ENCODE results near the gene CAPZB.

The CAPZB gene

DNA sequence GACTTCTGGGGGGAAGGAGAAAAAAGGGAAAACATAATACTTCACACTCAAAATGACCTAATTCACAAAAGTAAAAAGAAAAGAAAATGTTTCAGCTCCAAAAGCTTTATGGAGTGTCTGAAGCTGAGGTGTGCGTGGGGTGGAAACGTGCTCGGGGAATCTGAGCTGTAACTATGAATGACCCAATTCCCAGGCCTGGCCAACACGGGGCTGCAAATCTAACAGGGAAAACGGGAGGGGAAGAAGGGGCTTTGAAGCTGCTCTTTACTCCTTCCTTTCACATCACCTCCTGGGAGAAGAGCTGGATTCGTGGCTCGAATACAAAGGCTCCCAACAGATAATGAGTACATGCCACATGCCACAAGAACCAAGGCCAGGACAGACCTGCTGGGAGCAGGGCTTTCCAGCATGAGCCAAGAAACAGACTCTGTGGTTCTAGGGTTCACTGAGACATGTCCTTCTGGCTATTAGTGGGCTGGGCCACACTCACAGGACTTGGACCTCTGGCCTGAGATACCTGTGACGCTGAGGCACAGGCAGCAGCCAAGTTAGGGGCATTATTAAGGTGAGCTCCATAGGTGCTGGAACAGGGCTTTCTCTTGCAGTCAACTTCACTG, 121.7 kb downstream of the CAPZB start:
- DNase-seq = no peak

GRCh38 chr1:19361611-19362147, 123.7 kb downstream of the CAPZB start:
- DNase-seq = no peak

GRCh38 chr1:19360843-19361610, 124.3 kb downstream of the CAPZB start:
- DNase-seq = no peak

DNA sequence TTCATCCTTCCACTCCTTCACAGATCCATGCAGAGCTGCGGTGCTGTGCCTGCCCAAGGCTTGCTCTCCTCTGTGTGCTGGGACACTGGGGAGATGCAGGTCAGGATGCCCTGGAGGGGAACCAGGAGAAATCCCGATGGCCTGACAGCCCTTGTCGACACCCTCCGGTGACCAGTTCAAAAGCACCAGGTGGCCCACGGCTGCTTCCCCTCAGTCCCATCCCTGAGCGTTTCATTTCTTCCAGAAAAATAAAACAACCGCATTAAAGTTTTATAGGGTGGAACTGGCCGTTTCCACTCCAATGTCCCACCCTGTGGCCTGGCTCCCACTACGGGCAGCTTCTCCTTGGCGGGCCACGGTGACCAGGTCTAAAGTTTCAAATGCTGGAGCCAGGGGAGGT, 124.9 kb downstream of the CAPZB start:
- DNase-seq = no peak

GRCh38 chr1:19360016-19360415, 125.3 kb downstream of the CAPZB start:
- DNase-seq = no peak

- no peak for DNase-seq
These were observed 126.0 kb downstream of the CAPZB start for GRCh38 chr1:19359357-19359756.

DNA sequence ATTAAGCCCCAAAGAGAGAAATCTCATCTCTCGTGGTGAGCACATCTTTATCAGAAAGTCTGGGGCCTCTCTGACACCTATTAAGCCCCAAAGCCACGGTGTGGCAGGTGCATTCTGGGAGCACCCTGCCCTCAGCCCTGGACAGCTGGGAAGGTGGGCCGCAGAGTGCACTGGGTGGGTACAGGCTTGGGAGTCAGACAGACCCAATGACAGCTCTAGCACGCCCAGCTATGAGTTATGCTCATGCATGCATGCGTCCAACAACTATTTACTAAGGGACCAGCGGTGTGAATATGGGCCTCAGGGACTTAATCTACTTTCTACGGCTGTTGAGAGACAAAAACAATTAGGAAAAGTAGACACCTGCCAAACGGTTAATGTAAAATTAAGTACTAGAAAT, 126.6 kb downstream of the CAPZB start:
- DNase-seq = no peak

DNA sequence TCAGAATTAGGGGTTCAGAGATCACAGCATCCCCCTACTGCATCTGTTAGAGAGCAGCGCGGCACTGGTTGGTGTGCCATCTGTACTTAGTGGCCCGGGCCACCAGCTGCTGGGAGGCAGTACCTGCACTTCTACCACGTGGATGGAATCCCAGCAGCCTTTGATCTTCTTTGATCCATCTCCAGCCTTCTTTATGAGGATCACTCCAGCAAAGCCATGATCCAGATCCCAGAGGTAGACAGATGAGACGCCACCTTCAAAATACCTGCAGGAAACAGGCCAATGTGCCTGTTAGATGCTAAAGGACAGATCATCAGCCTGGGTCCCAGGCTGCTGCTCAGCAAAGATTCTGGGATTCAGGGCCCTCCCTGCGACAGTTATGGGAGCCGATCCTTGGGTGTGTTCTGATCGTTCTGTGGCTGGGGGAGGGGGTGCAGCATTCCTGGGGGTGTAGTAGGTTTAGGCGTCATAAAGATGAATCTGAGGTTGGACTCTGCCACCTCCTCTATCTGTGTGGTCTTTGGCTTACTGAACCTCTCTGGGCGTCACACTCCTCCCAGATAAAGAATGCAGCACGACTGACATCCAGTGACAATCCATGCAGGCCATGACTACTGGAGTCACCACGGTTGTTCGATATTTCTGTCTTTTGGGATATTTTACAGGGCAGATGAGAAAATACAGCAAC, 127.9 kb downstream of the CAPZB start:
- DNase-seq = no peak

- DNase-seq = no peak
These were observed 129.1 kb downstream of the CAPZB start for GRCh38 chr1:19356266-19356665.

GRCh38 chr1:19354531-19354981, 130.8 kb downstream of the CAPZB start:
- no peak for DNase-seq

- DNase-seq = no peak
These were observed 131.7 kb downstream of the CAPZB start for GRCh38 chr1:19353596-19353995.

- DNase-seq = no peak
These were observed 132.5 kb downstream of the CAPZB start for GRCh38 chr1:19352839-19353238.

DNA sequence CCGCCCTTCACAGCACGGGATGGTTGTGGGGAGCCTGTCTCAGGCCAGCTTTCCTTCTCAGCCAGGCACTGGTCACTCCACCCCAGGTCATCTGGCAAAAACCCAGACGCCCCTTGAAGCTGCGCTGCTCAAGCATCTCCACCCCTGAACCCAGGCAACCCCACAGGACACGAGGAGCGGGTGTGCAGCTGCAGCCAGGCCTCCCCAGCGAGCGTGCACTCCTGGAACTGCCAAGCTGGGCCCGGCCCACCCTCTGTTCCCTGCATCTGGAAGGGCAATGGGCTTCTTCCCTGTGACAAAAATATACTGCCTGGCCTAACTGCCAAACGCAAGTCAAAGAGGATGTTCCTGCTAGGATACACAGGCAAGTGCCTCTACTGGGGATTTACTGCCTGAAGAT, 133.5 kb downstream of the CAPZB start:
- no peak for DNase-seq

DNA sequence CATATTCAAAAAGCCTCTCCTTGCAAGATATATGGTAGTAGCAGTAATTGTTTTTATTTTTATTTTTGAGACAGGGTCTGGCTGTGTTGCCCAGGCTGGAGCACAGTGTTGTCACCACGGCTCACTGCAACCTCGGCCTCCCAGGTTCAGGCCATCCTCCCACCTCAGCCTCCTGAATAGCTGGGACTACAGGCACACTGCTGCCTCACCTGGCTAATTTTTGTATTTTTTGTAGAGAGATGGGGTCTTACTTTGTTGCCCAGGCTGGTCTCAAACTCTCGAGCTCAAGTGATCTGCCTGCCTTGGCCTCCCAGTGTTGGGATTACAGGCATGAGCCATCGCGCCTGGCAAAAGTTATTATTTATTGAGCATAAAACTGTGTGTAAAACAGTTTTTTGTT, 134.8 kb downstream of the CAPZB start:
- no peak for DNase-seq

DNA sequence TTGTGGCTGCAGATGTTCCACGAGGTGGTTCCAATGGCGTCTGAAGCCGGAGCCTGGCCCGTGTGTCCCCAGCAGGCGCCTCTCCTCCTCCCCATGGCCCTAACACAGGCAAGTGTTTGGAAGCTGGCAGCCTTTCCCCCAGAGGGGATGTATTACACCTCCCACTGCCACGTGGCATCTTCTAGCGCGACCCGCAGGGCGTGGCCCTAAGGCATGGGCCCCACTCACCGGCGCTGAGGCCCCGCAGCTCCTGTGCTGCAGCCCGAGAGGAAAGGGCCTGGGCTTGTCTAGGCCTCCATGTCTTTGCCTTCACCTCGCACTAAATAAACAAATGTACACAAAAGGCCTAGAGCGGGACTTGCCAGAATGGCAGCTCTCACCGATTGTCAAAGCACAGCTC, 135.3 kb downstream of the CAPZB start:
- no peak for DNase-seq

DNA sequence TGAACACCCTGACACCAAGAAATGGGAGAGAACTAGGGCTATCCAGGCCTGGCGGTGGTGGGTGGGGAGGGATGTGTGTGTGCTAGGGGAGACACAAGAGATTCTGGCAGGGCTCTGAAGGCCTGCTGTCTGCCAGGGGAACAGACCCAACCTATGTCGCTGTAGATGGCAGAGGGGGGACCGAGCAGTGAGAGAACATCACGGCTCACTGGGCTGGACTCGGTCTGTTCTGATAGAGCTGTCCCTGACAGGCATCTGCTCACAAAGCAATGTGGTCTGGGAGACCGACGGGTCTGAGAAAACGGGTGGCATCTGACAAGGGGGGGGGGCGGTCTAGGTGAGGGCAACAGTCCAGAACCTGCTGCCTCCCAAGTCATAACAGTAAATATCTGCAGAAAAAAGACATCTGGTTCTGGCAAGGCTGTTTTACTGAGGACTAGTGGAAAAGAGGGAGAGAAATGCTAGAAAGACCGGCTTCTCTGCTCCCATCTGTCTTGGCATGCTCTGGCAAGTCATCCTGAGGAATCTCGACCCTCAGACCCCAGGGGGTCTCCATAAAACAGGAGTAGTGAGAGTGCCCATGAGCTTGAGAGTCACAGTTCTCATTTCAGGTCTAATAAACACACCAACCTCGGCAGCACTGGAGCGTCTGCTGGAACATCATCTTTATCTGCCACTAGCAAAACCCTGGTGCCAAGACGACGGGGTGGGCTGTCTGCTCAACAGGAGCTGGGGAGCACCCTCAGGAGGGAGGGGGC, 136.7 kb downstream of the CAPZB start:
- no peak for DNase-seq

DNA sequence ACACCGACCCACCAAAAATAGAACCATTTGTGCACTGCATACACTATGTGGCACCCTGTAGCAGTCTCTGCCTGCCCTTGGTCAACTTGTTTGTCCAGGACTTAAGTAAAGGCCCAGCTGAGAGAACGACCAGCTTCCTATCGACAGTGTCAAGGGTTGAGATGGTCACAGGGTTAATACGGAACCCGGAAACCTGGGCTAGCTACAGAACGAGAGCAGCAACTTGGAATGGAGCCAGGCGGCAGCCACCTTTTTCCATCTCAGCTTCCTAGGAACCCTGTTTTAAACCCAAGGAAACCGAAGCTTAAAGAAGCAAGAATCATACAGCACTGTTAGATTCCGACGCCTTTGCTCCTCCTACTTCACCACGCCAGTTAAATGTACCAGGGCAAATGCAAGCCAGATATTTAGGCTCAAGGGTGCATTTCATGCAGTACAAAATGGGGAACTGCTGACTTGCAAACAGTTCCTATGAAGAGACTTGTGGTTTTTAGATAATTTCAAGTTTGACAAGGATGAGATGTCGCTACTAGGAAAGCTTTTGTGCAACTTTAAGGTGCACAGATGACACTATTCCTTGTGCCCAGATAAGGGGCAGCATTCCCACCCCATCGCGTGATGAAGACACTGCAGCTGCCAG, 137.7 kb downstream of the CAPZB start:
- no peak for DNase-seq

GRCh38 chr1:19346026-19346425, 139.3 kb downstream of the CAPZB start:
- DNase-seq = no peak

GRCh38 chr1:19345391-19345790, 139.9 kb downstream of the CAPZB start:
- no peak for DNase-seq

DNA sequence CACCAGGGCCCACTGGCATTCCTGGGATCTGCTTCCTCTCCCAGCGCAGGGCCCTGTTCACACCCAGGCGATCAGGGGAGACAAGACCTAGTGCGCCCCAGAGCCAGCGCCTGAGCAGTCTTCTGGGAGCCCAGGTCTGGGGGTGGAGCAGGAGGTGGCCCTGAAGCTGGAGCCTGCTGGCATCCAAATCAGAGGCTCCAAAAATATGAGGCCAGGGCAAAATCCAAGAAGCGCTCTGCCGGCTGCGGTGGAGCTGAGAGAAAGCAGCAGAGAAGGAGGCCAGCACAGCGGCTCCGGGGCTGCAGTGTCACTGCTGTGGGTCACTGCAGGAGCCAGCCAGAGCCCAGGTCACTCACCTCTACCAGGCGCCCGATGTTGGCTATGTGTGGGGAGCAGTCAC, 140.5 kb downstream of the CAPZB start:
- no peak for DNase-seq

GRCh38 chr1:19344372-19344810, 140.9 kb downstream of the CAPZB start:
- DNase-seq = no peak

DNA sequence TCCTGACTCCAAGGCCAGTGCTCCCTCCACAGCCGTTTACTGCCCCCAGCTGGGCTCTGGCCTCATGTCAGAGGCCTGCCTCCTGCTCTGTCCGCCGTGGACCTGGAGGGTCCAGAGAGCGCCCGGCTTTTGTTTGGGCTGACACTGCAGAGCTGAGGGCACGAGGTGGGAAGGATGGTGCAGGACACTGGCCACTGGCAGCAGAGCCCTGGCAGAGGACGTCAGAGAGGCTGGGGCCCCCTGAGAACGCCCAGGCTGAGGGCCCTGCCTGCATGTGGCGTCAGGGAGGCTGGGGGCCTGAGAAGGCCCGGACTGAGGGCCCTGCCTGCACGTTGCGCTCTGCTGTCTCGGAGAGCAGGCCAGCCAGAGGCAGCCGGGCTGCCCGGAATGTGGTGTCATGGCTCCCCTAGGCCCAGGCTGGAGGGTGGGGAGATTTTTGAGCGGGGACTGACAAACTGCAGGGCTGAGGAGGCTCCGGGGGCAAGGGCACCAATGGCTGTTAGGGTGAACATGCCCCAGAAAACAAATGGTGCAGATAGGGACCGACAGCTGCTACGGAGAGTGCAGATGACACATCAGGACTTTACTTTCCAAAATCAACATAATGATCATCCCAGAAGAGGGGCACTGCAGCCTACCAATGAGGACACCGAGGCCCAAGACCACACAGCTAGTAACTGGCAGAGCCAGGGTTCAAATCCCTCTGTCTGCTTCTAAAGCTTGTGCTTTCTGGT, 141.6 kb downstream of the CAPZB start:
- no peak for DNase-seq
